Cardiac muscle cell (in vitro differentiated cells and primary cell): ENCODE measurements around the gene BEST2. TPM values are rescaled to one million over a fixed set of nuclear protein-coding genes. Genes with fewer than 3 reads are reported as not detected.
A peak's percentile ranks its signal among the peaks of the same experiment; 100 is the strongest.

Experiments used
- DNase-seq, 2 donors: peaks; one replicate each; pipeline versions ENCODE4 v3.0.0 to v3.0.0-alpha.2; 2010 to 2017; ENCODE audit warnings: low read depth in 1 of 2, low spot score in 1 of 2
- H3K27ac ChIP-seq: fragments of 200-600 bp; sonication (generic); 2 replicates; pipeline ENCODE4 v1.5.1; 2016
- H3K27me3 ChIP-seq: fragments of 200-600 bp; sonication (generic); 2 replicates; pipeline ENCODE4 v1.6.0; 2016; ENCODE audit warnings: control low read depth
- H3K36me3 ChIP-seq: fragments of 200-600 bp; sonication (generic); 2 replicates; pipeline ENCODE4 v1.5.1; 2016; ENCODE audit warnings: control low read depth
- H3K4me1 ChIP-seq: fragments of 200-600 bp; sonication (generic); 2 replicates; pipeline ENCODE4 v1.8.1; 2017; ENCODE audit warnings: low read depth, mild to moderate bottlenecking, mixed run types
- H3K4me3 ChIP-seq: fragments of 200-600 bp; sonication (generic); 2 replicates; pipeline ENCODE4 v1.5.1; 2016; ENCODE audit warnings: mild to moderate bottlenecking
- H3K9me3 ChIP-seq: fragments of 200-600 bp; sonication (generic); 2 replicates; pipeline ENCODE4 v1.5.1; 2017; ENCODE audit warnings: low read depth, mild to moderate bottlenecking, control low read depth
- polyA plus RNA-seq: library from polyadenylated mRNA; unstranded; fragments of >200 nt; fragmentation: Nextera tagmentation; extraction: Ambion mirVana; gene quantifications from 2 replicates; pipeline ENCODE4 v1.2.1, GENCODE V29; 2016
- total RNA-seq: library from RNA; depleted of rRNA; stranded (reverse); fragments of >200 nt; gene quantifications from 2 replicates; pipeline ENCODE4 v1.2.3, GENCODE V29; 2016
- TF ChIP-seq, protein P1 (sequence below): IDR thresholded peaks from 2 replicates; pipeline ENCODE4 v1.5.1; 2012; ENCODE audit warnings: low read depth, mild to moderate bottlenecking, low read length

Gene BEST2
- total and polyA plus RNA-seq, 2 experiments from 2014 or later = not detected

GRCh38 chr19:12767150-12767549 lies 15.6 kb downstream of the BEST2 start:
- TF ChIP-seq, protein P1, sequence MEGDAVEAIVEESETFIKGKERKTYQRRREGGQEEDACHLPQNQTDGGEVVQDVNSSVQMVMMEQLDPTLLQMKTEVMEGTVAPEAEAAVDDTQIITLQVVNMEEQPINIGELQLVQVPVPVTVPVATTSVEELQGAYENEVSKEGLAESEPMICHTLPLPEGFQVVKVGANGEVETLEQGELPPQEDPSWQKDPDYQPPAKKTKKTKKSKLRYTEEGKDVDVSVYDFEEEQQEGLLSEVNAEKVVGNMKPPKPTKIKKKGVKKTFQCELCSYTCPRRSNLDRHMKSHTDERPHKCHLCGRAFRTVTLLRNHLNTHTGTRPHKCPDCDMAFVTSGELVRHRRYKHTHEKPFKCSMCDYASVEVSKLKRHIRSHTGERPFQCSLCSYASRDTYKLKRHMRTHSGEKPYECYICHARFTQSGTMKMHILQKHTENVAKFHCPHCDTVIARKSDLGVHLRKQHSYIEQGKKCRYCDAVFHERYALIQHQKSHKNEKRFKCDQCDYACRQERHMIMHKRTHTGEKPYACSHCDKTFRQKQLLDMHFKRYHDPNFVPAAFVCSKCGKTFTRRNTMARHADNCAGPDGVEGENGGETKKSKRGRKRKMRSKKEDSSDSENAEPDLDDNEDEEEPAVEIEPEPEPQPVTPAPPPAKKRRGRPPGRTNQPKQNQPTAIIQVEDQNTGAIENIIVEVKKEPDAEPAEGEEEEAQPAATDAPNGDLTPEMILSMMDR = no peak
- Histone ChIP-seq H3K27me3 (no peaks in the 10 kb centered on the region), H3K4me1 (no peaks in the 10 kb centered on the region), H3K36me3 (no peaks in the 10 kb centered on the region), H3K27ac (no peak overlapping the region), H3K4me3 (no peak overlapping the region), H3K9me3 (no peaks in the 10 kb centered on the region)
- DNase-seq = no peak

- H3K4me1 ChIP-seq = no peaks in the 10 kb centered on the region
- no peaks in the 10 kb centered on the region for H3K27me3 ChIP-seq
- TF ChIP-seq, protein P1 = no peak
- no peak overlapping the region for H3K27ac ChIP-seq
- no peaks in the 10 kb centered on the region for H3K36me3 ChIP-seq
- H3K9me3 ChIP-seq = no peaks in the 10 kb centered on the region
- DNase-seq = no peak
- no peak overlapping the region for H3K4me3 ChIP-seq
Measured at GRCh38 chr19:12767666-12768065, 16.1 kb downstream of the BEST2 start.

GRCh38 chr19:12769689-12770088 lies 18.1 kb downstream of the BEST2 start:
- Histone ChIP-seq H3K36me3 (no peaks in the 10 kb centered on the region), H3K27ac (no peak overlapping the region), H3K9me3 (no peaks in the 10 kb centered on the region), H3K4me1 (no peaks in the 10 kb centered on the region), H3K27me3 (no peaks in the 10 kb centered on the region), H3K4me3 (no peak overlapping the region)
- TF ChIP-seq, protein P1 = no peak
- peak in 1 of 2 donors; percentile 78 for DNase-seq

DNA sequence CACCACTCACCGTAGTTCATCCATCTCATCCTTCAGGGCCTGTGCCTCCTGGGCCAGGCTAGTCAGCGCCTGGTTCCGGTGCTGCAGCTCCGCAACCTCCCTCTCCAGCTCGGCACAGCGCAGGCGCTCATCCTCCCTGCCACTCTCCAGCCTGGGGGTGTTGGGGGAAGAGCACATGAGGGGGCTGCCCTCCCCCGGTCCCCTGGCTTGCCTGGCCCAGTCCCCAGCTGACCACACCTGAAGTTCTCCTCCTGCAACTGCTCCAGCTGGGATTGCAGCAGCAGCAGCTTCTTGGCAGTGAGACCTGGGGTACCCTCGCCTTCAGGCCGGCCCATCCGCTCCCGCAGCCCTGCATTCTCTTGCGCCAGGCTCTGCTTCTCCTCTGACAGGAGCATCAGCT lies 19.3 kb downstream of the BEST2 start:
- TF ChIP-seq, protein P1 = no peak
- H3K27ac ChIP-seq = no peak overlapping the region
- no peaks in the 10 kb centered on the region for H3K36me3 ChIP-seq
- H3K9me3 ChIP-seq = no peaks in the 10 kb centered on the region
- no peak overlapping the region for H3K4me3 ChIP-seq
- no peak for DNase-seq
- H3K27me3 ChIP-seq = no peaks in the 10 kb centered on the region
- H3K4me1 ChIP-seq = no peaks in the 10 kb centered on the region

- DNase-seq = no peak
- no peaks in the 10 kb centered on the region for H3K4me1 ChIP-seq
- H3K9me3 ChIP-seq = no peaks in the 10 kb centered on the region
- no peaks in the 10 kb centered on the region for H3K27me3 ChIP-seq
- H3K4me3 ChIP-seq = no peak overlapping the region
- TF ChIP-seq, protein P1 = no peak
- H3K36me3 ChIP-seq = no peaks in the 10 kb centered on the region
- H3K27ac ChIP-seq = no peak overlapping the region
Measured at GRCh38 chr19:12772323-12772722, 20.7 kb downstream of the BEST2 start.

DNA sequence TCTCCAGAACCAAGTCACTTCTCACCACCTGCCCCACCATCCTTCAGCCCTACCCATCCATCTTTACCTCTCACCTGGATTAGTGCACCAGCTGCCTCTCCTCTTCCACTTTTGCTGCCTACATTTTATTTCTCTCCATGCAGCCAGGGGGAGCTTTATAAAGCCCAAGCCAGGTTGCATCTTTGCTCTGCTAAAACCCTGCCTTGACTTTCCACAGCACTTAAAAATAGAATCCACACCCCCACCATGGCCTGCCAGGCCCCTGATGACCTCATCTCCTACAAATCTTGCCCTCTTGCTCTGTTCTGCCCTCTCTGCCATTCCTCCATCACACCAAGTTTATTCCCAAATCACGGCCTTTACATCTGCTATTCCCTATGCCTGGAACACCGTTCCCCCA lies 22.0 kb downstream of the BEST2 start:
- H3K27ac ChIP-seq = no peak overlapping the region
- TF ChIP-seq, protein P1 = peak; percentile 31
- H3K4me1 ChIP-seq = no peaks in the 10 kb centered on the region

More for the DNA sequence above, 22.0 kb downstream of the BEST2 start:
- Histone ChIP-seq H3K36me3 (no peaks in the 10 kb centered on the region), H3K9me3 (no peaks in the 10 kb centered on the region), H3K4me3 (no peak overlapping the region), H3K27me3 (no peaks in the 10 kb centered on the region)
- DNase-seq = no peak
